HuH-7.5 (cell line): Measurements from ENCODE around the gene C3orf70.

Experiments used
- DNase-seq: peaks from one replicate; pipeline ENCODE4 v3.0.0; 2011; ENCODE audit warnings: low spot score

The C3orf70 gene

DNA sequence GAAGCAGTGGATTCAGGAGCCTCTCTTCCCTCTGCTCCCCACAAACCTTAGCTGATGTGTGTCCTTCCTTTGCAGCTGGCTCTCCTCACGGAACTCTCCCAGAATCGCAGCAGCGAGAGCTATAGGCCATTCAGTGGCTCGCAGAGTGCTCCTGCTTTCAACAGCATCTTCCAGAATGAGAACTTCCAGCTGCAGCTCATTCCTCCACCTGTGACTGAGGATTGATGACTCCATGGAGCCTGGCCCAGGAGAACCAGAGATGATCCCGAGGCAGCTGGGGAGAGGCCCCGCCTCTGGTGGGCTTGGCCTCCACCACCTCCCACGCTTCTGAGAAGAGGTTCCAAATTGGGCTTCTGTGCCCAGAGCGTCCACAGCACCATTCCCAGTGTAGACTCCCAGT is 101.1 kb downstream of the C3orf70 start:
- DNase-seq = no peak

DNA sequence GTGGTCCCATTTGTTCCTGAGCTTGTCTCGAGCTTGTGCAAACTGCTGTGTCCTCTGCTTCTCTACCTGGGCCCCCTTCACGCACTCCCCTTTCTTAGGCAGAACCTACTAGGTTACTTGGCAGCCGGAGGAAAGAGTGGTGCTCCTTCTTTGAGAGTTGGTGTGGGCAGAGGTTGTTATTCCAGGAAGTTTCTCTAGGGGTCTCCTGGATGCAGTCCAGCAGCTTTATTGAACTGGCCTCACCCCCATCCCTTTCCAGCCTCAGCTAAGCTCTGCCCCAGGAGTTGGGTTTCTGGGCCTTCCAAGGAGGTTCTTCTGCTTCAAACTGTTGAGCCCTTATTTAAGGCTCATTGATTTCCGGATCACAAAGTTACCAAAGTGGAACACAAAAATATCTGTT is 103.2 kb downstream of the C3orf70 start:
- no peak for DNase-seq

DNA sequence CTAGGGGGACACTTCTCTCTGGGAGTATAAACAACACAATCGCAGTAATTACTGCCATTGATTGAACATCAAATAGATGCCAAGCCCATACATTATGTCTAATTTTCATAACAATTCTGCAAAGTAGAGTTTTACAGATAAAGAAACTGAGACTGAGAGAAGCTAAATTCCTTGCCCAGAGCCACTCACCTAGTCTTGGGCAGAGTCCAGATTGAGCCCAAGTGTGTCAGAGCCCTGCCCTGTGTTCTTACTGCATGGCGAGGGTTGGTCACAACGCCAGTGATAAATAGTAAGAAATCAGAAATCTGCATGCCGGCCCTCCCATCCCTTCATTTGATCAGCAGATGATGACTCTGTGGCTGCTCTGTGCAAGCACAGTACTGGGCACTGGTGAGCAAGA is 106.3 kb downstream of the C3orf70 start:
- DNase-seq = no peak

DNA sequence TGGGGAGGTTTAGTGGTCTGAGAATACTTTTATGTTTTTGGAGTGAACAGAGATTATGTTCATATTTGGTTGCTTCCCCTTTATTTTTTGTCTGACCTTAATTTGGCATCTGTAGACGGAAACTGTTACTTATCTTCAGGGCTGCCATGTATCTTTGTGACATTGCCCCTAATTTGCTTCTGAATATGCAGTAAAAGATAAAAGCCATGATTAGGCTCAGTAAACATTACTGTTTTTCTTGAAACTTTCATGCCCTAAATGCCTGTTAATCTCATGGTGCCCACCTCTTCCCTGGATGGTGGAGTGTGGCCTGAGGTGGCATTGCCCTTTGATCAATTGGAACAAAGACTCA is 106.7 kb downstream of the C3orf70 start:
- no peak for DNase-seq

DNA sequence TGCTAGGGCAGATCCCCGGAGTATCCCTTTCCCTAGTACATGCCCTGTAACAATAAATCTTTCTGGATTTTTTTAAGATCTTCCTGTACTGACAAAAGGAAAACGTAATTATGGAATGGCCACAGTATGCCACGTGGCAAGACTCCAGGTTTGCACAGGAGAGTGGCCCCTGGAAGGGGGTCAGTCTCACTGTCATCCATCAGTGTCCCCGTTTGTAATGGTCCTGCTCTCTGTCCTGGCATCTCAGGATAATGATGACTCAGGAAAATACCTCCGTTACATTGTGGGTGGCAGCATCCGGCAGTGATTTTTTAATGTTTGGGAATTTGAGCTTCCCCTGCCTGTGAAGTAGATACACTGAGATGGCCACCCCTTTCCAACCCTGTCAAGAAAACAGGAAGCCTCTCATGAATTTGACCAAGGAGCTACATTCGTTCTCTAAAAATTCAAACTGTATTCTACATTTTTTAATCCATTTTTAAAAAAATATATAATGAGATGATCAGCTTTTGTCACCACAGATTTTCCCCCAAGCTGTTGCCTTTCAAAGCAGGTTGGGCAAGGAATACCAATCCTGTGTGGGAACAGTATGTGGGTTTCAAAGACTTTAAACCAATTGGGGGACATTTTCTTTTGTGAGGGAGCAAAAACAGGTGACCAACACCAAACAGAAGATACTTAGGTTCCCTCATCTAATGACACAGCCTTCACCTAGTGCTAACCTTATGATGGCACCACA is 110.4 kb downstream of the C3orf70 start:
- no peak for DNase-seq

DNA sequence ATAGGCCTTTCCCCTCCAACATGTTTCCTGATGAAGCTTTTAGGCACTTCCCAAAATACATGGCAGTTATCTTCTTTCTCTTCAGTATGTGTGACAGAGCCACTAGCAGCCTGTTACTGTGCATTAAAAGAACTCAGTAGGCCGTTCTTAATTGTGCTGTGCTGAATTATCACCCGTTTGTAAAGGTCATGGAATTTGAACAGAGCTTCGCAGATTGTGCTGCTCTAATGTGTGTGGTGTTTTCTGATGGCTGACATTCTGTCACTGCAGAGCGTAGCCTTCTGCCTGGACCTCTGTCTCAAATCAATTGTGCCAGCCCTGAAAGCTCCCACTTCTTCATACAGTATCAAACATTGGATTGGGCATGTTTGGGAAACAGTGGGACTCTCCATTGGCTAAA is 111.3 kb downstream of the C3orf70 start:
- DNase-seq = no peak

DNA sequence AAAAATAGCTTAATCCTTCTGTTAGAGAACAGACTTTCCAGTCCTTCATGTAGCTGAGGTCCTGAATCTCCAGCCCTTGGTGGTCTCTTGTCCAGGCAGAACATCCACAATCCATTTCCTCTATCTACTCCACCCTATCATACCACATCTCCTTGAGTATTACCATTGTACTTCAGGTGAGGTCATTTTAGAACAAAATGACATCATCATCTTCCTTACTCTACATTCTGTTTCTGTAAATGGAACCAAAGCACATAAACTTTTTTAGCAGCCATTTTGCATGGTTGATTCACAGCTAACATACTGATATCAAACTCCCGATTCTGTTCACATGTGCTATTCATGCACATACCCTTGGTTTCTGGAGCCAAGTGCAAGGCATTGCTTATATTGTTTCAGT is 112.4 kb downstream of the C3orf70 start:
- DNase-seq = no peak

DNA sequence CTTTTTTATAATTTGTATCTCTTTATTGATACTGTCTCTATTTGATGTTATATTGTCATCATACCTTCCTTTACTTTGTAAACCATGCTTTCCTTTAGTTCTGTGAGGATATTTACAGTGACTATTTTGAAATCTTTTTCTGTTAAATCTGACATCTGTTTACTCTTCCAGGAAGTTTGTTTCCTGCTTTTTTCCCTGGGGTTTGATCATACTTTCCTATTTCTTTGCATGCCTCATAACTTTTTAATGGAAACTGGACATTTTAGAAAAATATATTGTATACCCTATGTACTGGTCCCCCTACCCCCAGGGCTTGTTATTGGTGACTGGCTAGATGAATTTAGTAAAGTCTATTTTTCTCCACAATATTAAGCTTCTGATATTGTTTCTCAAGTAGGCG is 115.1 kb downstream of the C3orf70 start:
- no peak for DNase-seq

DNA sequence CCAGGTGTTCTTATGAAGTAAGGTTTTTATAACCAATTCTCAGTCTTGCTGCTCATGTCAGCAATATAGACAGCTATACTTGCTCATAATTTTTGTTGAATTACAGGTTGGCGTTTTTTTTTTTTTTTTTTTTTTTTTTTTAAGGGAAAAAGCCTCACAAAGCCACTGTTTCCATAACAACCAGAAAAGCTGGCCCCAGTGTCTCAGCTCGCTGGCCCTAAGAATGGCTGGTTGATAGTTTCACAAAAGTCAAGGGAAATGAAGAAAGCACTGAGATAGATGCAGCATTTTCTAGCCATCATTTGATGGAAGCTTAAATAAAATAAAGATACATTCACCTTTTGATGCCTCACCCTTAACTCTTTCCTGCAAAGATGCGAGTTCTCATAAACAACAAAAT is 121.9 kb downstream of the C3orf70 start:
- DNase-seq = no peak

DNA sequence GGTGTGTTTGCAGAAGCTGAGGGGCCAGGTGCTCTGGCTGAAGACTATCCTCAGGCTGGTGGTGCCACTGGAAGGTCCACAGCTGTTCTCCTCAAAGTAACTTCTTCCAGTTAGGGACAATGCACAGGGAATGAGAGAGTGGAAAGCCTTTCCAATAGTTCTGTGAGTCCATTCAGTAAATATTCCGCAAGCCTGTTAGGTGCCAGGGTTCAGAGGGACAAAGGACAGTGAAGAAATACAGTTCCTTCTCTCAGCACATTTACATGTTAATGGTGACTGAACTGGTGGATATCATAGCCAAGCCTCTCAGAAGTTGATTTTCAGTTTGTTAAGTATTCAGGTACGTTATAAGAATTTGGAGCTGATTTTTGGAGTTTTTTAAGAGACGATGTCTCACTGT is 122.5 kb downstream of the C3orf70 start:
- no peak for DNase-seq

DNA sequence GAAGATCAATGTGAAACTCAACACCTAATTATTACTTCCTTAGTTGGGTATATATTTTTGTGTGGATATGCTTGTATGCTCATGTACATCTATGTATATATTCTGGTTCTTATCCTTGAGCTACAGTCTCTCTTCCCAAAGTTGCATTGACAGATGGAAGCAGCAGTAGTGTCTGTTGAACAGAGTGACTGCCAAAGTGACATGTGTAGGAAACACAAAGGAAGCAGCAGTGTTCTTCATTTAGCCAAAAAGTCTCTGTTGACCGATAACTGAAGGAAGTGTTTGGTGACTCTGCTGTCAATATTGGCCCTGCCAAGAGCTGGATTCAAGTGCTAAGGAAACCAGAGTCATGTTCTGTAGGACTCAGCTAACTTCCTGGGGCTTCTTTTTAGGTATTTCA is 123.8 kb downstream of the C3orf70 start:
- no peak for DNase-seq

DNA sequence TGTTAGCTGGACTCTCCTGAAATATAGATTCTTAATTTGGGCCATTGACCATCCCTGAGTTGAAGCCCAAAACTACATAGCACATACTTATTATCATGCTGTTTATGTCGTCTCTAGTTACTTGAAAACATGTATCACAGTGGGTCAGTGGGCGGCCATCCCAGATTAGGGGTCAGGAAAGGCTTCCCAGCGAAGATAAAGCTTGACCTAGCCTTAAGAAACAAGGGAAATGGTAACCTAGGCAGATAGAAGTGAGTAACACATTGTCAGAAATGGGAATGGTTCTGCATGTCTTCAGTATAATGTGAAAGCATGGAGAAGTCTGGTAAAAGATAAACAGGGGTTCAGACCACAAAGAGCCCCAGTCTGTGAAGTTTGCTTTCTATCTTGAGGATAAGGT is 124.7 kb downstream of the C3orf70 start:
- no peak for DNase-seq
